HL-60/S4 (cell line): ENCODE measurements around the gene SP2.
"Not testable (repeated sequence)": the region's sequence is repeated elsewhere in the genome, so short reads cannot be mapped to it uniquely, and the experiment has no call there.

ENCODE experiments used
- in situ Hi-C: fragments of 300-500 bp; cut with MboI; formaldehyde crosslinking; loops from 2 replicates; pipeline ENCODE4 v1.14.3; 2022; ENCODE audit warnings: low sequenced_read_pairs

The SP2 gene

DNA sequence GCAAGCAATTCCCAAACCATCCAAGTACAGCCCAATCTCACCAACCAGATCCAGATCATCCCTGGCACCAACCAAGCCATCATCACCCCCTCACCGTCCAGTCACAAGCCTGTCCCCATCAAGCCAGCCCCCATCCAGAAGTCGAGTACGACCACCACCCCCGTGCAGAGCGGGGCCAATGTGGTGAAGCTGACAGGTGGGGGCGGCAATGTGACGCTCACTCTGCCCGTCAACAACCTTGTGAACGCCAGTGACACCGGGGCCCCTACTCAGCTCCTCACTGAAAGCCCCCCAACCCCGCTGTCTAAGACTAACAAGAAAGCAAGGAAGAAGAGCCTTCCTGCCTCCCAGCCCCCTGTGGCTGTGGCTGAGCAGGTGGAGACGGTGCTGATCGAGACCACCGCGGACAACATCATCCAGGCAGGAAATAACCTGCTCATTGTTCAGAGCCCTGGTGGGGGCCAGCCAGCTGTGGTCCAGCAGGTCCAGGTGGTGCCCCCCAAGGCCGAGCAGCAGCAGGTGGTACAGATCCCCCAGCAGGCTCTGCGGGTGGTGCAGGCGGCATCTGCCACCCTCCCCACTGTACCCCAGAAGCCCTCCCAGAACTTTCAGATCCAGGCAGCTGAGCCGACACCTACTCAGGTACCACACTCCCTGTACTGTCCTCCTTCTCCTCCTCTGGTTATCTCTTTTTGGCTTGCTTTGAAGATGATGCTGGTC lies 20.6 kb downstream of the SP2 start:
- in situ Hi-C loops, result no loop called here

DNA sequence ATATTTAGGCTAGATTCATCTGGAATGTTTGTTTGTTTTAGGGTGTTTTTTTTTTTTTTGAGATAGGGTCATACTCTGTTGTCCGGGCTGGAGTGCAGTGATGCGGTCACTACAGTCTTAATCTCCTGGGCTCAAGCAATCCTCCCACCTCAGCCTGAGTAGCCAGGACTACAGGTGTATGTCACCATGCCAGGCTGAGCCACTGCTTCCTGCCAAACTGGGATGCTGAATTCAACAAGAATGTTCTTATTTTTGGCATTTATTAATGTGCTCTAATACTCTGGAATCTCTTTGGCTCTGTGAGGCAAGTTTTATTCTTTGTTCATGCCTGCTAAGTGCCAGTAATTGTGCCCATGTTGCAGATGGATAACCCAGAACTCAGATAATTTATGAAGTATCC lies 21.5 kb downstream of the SP2 start:
- in situ Hi-C loops, result no loop called here

DNA sequence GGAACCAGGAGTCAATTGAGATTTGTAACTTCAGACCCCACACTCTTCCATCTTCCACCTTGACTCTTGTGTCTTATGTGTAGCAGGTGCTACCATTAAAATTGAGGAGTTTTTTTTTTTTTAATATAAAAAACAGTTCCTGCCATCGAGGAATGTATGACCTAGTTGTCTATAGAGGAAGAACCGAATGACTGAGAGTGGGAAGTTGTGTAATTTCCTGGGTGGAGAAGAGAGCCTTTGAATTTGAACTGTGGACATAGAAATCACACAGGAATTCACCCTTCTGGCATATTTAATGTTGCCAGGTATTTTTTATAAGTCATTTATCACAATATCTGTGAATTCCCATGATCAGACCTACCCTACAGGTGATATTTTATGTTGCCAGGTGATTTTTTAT lies 22.0 kb downstream of the SP2 start:
- in situ Hi-C loops, result no loop called here

DNA sequence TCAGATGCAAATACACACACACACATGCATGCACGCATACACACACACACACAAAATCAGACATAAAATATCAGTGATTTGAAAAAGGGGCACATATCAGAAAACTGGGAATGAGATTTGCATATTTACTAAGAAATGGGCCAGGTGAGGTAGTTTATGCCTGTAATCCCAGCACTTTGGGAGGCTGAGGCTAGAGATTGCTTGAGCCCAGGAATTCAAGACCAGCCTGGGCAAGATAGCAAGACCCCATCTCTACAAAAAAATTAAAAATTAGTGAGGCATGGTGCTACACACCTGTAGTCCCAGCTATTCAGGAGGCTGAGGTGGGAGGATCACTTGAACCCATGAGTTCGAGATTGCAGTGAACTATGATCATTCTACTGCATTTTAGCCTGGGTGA lies 23.0 kb downstream of the SP2 start:
- in situ Hi-C loops, result no loop called here

DNA sequence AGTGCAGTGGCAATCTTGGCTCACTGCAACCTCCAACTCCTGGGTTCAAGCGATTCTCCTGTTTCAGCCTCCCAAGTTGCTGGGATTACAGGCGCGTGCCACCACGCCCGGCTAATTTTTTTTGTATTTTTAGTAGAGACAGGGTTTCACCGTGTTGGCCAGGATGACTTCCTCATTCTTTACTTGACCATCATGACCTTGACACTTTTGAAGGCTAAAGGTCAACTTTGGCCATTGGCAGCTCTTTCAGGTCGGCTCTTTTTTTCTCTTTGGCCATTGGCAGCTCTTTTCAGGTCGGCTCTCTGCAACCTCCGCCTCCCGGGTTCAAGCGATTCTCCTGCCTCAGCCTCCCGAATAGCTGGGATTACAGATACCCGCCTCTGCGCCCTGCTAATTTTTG lies 23.9 kb downstream of the SP2 start:
- in situ Hi-C loops, result not testable (repeated sequence)

DNA sequence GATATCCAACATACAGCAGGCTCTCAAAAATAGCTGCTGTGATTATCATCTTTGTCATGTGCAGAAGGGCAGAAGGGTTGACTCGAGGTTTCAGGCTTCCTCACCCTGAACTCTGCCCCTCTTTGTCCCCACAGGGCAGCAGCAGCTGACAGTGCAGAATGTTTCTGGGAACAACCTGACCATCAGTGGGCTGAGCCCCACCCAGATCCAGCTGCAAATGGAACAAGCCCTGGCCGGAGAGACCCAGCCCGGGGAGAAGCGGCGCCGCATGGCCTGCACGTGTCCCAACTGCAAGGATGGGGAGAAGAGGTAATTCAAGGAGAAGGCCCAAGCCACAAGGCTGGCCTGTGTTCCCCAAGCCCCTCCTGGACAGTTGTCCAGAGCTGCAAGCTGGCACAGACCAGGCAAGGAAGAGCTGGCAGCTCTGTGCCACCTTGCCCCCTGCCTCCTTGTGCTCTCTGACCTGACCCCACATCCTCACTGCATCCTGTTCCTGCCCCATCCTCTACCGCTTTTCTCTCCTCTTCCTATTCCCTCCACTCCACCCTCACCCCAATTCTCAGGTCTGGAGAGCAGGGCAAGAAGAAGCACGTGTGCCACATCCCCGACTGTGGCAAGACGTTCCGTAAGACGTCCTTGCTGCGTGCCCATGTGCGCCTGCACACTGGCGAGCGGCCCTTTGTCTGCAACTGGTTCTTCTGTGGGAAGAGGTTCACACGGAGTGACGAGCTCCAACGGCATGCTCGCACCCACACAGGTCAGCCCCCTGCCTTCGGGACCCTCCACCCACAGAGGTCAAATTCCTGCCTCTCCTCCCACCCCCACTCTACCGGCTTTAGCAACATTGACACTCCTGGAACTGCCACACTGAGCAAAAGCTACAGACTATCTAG lies 29.0 kb downstream of the SP2 start:
- in situ Hi-C loops, result no loop called here

DNA sequence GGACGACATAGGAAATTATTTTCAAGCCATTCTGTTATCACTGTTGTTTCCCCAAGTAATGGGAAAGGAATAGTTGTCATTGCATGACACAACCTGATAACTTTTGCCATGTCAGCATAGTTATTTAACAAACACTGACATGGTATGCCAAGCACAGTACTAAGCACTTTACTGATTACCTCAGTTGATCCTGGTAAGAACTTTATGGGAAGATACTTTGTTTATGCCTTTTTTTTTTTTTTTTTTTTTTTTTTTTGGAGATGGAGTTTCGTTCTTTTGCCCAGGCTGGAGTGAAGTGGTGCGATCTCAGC lies 29.6 kb downstream of the SP2 start:
- in situ Hi-C loops, result no loop called here

DNA sequence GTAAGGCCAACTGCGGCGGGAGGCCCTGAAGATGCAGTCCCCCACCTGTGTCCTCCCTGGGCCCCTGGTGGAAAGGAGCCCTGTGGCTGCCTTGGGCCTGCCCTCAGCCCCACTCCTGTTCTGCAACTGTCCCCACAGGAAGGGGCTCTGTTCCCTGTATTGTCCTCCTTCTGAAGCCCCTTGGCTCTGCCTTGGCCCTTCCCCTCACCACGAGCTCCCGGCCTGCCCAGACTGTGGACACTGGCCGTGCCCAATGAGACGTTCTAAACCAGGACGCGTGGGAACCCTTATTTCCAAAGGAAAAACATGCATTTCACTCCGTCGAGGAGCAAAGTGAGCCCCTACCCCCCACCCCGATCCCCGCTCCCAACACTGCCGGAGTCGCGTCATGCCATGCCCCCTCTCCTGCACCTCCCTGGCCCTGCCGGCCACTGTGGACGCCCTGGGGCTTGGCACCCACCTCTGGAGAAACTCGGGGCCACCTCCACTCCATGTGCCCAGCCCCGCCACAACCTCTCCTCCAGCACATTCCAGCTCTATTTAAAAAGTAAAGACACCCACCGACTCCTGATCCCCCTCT lies 31.9 kb downstream of the SP2 start:
- in situ Hi-C loops, result no loop called here

DNA sequence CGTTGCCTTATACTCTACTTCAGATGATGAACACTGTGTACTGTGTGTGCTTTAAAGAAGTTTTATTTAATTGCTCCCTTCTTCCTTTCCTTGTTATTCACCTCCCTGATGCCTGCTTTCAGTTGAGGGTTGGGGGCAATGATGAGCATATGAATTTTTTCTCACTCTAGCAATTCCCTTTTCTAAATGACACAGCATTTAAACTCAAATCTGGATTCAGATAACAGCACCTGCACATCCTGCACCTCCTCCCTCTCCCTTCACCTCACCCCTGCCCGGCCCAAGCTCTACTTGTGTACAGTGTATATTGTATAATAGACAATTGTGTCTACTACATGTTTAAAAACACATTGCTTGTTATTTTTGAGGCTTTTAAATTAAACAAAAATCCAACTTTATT lies 32.4 kb downstream of the SP2 start:
- in situ Hi-C loops, result no loop called here

DNA sequence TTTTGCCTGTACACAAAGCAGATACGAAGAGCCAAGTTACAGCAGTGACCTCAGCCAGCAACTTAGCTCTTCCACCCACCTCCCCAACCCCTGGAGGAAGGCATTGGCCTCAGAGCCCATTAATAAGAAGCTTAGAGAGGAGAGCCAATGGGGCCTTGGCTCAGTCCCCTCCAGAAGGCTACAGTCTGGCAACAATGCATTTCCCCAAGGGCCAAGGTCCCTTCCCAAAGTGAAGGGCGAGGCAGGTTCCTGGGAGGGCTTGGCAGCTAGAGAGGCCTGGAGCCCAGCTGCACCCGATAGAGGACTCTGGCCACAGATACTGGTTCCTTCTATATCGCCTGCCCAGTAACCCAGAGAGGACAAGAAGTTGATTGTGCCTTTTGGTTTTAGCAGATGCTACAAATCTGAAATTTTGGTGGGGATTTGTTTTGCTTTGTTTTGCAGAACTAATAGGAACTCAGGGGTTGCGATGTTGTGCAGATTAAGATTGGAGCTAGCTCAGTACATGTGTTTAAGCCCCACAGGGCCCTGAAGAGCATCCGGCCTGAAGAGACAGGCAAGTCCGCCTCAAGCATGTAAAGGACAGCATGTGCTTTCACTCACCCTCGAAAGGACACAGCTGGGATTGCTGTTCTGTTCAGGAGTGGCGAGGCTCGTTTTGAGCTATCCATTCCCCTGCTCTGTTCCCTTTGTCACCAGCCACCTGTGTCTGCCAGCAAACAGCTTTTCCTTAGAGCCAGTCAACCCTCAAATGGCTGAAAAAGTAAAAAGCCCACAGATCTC lies 33.4 kb downstream of the SP2 start:
- in situ Hi-C loops, result no loop called here

DNA sequence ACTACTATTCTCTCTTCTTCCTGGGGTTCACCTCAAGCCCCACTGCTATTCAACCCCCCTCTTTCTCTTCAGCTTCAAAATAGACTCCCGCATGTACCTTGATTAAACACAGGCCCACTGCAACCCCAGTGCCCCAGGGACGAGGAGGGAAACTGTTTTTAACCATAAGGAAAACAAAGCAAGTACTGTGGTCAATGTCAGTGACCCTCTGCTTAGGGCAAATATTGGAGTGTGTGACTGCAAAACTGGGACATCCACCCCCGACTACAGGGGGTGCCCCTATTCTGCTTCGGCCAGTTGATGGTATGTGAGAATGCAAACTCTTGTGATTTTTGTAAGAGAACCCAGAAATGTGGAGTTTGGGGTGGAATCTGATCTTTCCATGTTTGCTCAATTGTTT lies 35.8 kb downstream of the SP2 start:
- in situ Hi-C loops, result loop anchor here (5.0 kb wide), 1 partner anchor 35 kb away; the partner anchor contains the start of gene SP2

DNA sequence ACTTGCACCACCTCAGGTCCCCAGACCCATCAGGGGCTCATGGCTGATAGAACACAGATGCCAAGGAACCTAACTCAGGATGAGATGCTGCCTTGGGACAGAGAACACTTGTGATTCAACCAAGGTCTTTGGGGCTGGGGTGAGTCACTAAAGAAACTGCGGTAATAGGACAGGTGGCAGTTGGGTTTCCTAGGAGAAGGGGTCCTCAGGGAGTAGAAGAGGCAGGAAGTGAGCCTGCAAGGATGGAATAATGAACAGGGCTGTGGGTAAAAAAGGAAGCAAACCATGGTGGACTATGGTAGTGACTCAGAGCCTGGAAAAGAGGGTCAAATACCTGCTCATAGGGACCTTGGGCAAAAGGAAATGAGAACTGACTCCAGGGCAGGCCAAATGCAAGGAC lies 38.8 kb downstream of the SP2 start:
- in situ Hi-C loops, result loop anchor here (5.0 kb wide), 1 partner anchor 38 kb away; the partner anchor contains the start of gene SP2

DNA sequence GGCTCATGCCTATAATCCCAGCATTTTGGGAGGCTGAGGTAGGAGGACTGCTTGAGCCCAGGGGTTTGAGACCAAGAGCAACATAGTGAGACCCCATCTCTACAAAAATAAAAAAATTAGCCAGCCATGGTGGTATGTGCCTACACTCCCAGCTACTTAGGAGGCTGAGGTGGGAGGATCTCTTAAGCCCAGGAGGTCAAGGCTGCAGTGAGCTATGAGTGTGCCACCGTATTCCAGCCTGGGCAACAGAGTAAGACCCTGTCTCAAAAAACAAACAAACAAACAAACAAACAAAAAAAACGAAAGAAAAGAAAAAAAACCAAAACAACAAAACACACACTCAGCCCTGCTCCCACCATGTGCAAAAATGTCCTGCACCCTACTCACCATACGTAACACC lies 39.4 kb downstream of the SP2 start:
- in situ Hi-C loops, result not testable (repeated sequence)

DNA sequence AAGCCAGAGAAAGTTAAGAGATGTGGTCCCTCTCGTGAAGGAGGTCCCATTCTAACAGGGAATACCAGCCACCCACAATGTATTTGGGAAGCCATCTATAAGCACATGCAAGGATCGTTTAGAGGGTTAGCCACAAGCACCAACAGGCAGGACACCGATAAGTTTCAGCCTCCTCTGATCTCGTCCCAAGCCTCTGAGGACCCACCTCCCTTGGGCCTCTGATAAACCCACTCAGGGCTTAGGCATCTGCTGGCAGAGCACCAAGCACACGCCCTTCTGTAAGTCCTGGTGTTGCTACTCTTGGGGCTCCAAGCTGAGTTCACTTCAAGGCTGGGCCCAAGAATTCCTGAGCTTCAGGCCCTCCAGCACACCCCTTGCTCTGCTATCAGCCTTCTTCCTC lies 39.9 kb downstream of the SP2 start:
- in situ Hi-C loops, result no loop called here

DNA sequence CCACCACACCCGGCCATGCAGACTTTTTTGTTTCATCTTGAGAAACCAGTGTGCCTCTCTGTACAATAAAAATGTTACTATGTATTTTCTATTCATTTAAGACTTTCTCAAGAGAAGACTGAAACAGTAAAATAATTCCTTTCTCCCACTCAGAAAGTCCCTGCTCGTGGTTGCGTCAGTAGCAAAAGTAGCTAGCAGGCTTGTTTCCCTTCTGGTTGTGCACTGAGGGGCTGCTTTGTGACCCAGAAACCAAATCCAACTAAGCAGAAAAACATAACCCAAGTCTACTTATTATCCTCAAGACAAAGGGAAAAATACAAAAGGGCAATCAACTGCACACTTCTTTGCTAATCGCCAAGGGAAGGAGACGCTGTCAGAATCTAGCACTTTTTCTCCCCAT lies 41.9 kb downstream of the SP2 start:
- in situ Hi-C loops, result no loop called here

DNA sequence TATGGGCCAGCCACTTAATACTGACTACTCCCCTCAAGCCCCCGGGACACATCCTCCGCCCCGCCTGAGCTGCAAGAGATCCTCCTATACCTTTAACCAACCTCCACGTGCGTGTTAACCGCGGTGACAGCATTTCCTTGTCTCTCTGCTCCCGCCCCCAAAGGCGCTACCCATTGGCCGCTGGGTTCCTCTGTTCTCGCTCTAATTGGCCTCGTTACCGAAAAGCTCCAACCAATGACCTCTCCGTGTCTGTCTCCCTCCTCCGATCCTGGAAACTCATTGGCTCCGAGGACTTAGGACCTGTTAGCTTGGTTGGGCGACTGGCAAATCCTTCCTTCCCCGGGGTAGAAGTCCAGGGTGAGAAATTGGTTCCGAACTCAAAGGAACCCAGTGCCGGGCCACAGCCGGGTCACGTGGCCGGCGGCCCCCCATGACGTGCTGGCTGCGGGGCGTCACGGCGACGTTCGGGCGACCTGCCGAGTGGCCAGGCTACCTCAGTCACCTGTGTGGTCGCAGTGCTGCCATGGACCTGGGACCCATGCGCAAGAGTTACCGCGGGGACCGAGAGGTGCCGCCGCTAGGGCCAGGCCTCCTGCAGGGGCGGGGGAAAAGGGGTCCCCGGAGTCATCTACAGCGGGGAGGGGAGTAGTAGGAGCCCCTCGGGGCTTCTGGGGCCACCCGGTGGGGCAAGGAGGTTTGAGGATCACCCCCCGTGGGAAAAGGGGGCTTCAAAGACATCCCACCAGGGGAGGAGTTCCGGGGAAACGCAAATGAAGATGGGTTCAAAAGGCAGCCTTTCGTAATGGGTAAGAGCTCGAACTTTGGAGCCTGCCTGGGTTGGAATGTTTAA lies 45.4 kb downstream of the SP2 start, which contains the start of gene PNPO:
Gene PNPO (plus strand): TSS at position 326 of the 850 bp plus-strand sequence. CDS start 105 bp downstream, at position 431.
- in situ Hi-C loops, result no loop called here

DNA sequence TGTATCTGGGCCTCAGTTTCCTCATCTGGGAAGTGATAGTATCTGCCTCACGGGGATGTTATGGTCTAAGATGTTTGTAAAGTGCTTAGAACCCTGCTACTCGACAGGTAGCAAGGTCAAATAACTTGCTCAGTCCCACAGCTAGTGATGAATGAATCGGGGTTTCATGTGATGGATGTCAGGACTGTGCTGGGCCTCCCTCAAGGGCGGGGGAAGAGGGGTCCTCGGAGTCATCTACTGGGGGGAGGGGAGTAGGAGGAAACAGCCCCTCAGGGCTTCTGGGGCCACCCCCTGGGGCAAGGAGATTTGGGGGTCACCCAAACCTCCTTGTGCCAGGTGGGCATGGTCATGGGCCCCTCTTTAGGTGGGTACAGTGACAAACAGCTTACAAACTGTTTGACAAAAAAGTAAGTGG lies 46.1 kb downstream of the SP2 start:
- in situ Hi-C loops, result no loop called here

DNA sequence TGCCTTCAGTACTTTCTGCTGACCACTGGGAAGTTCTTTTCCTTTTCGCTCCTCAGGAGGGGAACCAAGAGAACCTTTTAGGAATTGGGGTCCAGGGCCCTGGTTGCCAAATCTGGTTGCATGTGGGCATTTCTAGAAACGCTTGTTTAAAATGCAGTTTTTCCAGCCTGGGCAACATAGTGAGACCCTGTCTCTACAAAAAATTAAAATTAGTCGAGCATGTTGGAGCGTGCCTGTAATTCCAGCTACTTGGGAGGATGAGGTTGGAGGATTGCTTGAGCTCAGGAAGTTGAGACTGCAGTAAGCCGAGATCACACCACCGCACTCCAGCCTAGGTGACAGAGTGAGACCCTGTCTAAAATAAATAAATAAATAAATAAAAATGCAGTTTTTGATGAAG lies 46.5 kb downstream of the SP2 start:
- in situ Hi-C loops, result no loop called here

DNA sequence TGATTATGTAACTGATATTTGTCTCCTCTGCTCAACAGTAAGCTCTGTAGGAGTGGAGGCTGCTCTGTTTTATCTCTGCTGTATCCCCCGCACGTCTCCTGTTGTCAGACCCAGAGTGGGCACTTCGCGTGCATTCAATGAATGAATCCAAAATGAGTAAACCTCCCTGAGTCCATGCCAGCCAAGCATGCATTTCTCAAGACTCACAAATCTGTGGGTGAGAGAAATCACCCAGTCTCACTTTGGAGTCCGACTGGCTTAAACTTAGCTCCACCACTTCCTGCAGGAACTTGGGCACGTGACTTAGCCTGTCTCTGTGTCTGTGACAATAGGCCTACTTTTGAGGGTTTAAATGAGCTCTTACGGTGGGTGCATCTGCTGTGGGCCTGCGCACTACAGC lies 49.0 kb downstream of the SP2 start:
- in situ Hi-C loops, result no loop called here
